OCI-LY1 (cell line): ENCODE data around the gene LTO1.

Source experiments
- EZH2 ChIP-seq: fragments of 200-600 bp; sonication (generic), shearing (Covaris generic); IDR thresholded peaks from 2 replicates; pipeline ENCODE4 v1.8.0; 2017; ENCODE audit warnings: borderline replicate concordance, mixed run types, mild to moderate bottlenecking, antibody characterized with exemption, low read length, moderate library complexity, mixed read lengths
- TF ChIP-seq, protein P1 (sequence below): fragments of 200-600 bp; sonication (generic), shearing (Covaris generic); IDR thresholded peaks from 2 replicates; pipeline ENCODE4 v1.5.1; 2017; ENCODE audit warnings: mild to moderate bottlenecking, antibody characterized with exemption, low read length, moderate library complexity, mixed read lengths

DNA sequence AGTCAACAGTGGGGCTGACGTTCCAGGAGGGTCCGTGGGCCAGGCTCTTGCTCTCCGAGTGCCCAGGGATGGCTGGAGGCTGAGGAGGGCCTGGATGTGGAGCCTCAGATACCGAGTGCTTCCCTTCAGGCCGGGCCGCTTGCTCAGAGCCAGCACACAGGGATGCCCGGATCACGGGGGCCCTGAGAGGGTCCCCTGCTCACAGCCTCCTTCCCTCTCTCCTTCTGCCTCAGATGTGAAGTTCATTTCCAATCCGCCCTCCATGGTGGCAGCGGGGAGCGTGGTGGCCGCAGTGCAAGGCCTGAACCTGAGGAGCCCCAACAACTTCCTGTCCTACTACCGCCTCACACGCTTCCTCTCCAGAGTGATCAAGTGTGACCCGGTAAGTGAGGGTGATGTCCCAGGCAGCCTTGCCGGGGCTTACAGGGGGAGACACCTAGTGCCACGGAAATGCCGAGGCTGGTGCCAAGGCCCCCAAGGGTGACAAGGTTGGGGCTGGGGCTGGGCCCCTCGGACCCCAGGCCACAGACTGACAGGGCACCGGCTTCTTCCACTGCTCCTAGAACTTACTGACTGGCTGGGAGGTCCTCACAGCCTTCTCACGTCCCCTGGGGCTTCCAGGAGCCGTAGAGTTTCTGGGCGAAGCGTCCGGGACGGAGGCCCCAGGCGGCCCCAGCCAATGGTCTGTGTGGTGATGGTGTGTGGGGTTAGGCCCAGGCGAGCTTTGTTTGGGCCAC, 27.2 kb downstream of the LTO1 start:
- TF ChIP-seq, protein P1, sequence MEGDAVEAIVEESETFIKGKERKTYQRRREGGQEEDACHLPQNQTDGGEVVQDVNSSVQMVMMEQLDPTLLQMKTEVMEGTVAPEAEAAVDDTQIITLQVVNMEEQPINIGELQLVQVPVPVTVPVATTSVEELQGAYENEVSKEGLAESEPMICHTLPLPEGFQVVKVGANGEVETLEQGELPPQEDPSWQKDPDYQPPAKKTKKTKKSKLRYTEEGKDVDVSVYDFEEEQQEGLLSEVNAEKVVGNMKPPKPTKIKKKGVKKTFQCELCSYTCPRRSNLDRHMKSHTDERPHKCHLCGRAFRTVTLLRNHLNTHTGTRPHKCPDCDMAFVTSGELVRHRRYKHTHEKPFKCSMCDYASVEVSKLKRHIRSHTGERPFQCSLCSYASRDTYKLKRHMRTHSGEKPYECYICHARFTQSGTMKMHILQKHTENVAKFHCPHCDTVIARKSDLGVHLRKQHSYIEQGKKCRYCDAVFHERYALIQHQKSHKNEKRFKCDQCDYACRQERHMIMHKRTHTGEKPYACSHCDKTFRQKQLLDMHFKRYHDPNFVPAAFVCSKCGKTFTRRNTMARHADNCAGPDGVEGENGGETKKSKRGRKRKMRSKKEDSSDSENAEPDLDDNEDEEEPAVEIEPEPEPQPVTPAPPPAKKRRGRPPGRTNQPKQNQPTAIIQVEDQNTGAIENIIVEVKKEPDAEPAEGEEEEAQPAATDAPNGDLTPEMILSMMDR: no peak
- TF ChIP-seq EZH2: no peak
